Activated naive CD8-positive, alpha-beta T cell treated with anti-CD3 and anti-CD28 coated beads for 36 hours (primary cell): ENCODE results near the gene SVIL. TPM values are rescaled to one million over a fixed set of nuclear protein-coding genes. Genes with fewer than 3 reads are reported as not detected.
"Not testable (repeated sequence)": the region's sequence is repeated elsewhere in the genome, so short reads cannot be mapped to it uniquely, and the experiment has no call there.

ENCODE experiments used
- DNase-seq: peaks from one replicate; pipeline ENCODE4 v3.0.0; 2021
- H3K27ac Mint-ChIP-seq: one replicate; pipeline ENCODE4 v1.8.0; 2022; ENCODE audit warnings: mild to moderate bottlenecking, moderate library complexity, mixed read lengths
- H3K27me3 Mint-ChIP-seq: one replicate; pipeline ENCODE4 v1.8.0; 2022; ENCODE audit warnings: mild to moderate bottlenecking, mixed read lengths
- H3K36me3 Mint-ChIP-seq: one replicate; pipeline ENCODE4 v1.8.0; 2021; ENCODE audit warnings: mild to moderate bottlenecking, mixed read lengths
- H3K4me1 Mint-ChIP-seq: one replicate; pipeline ENCODE4 v1.8.0; 2021; ENCODE audit warnings: mixed read lengths
- H3K4me3 Mint-ChIP-seq: one replicate; pipeline ENCODE4 v1.8.0; 2022; ENCODE audit warnings: mild to moderate bottlenecking, moderate library complexity, mixed read lengths
- H3K9me3 Mint-ChIP-seq: one replicate; pipeline ENCODE4 v1.8.0; 2022; ENCODE audit warnings: mixed read lengths
- total RNA-seq, 2 experiments: library from RNA; stranded (reverse); gene quantifications; one replicate each; pipeline ENCODE4 v1.2.3, GENCODE V29; 2021

SVIL gene
- total RNA-seq, 2 experiments from 2014 or later = 8.5 to 9.6 TPM

DNA sequence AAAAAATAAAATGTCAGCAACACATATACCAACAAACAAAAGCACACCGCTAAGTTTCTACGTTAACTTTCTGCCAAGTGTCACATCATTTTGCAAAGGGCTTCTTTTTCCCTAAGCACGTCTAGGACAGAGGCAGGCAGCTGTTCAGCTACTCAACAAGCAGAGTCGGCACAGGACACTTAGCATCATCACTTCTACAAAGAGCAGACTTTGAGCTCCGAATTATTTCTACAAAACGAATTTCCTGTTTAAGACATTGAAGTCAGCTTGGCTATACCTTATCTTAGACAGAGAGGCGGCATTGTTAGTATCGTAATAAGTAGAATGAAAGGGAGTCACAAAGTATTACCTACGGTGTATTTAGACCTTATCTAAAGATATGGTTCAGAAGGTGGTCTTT lies 110.1 kb downstream of the SVIL start:
- Mint-ChIP-seq H3K4me3 (no peak overlapping the region), H3K4me1 (peaks cover 5% of the 10 kb centered on the region), H3K27ac (no peak overlapping the region), H3K27me3 (no peaks in the 10 kb centered on the region), H3K36me3 (peaks cover 10% of the 10 kb centered on the region), H3K9me3 (no peaks in the 10 kb centered on the region)
- DNase-seq = no peak

DNA sequence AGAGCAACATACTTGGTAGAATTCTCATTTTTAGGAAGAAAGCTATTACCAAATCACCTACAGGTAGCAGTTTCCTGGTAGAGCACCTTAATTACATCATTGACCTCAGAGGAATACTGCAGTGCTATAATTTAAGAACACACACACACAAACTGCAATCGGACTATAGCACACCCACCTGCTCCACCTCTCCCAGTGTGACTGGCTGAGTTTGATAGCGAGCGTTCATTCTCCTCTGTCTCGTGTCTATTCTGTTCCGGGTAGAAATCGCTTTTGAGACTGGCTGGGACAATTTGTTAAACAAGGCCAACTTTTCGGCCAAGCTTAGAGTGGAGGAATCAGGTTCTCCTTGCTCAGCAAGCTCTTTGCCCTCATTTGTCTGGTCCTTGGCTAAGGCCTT lies 110.5 kb downstream of the SVIL start:
- no peak for DNase-seq
- H3K36me3 Mint-ChIP-seq = peaks cover 10% of the 10 kb centered on the region
- H3K4me1 Mint-ChIP-seq = peaks cover 5% of the 10 kb centered on the region
- no peaks in the 10 kb centered on the region for H3K27me3 Mint-ChIP-seq
- H3K4me3 Mint-ChIP-seq = no peak overlapping the region
- no peaks in the 10 kb centered on the region for H3K9me3 Mint-ChIP-seq
- H3K27ac Mint-ChIP-seq = no peak overlapping the region

DNA sequence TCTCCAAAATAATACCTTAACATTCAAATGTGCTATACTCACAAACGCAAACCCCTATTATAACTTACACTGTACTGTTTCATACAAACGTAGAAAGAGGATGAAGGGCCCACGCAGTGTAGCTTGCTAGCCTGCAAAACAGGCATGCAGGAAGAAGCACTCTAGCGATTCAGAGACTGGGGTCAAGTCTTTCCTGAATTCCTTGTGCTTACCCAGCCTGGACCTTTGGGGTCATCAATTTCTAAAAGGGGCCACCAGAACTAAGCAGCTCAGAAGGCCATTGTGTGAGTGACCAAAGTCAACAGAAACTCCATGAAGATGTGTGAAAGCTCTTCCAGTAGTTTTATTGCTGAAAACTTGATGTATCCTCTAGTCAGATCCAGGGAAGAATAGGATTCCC lies 111.9 kb downstream of the SVIL start:
- no peak overlapping the region for H3K4me3 Mint-ChIP-seq
- H3K4me1 Mint-ChIP-seq = peaks cover 5% of the 10 kb centered on the region
- no peak overlapping the region for H3K27ac Mint-ChIP-seq
- no peak for DNase-seq
- no peaks in the 10 kb centered on the region for H3K9me3 Mint-ChIP-seq
- H3K27me3 Mint-ChIP-seq = no peaks in the 10 kb centered on the region
- peaks cover 10% of the 10 kb centered on the region for H3K36me3 Mint-ChIP-seq

DNA sequence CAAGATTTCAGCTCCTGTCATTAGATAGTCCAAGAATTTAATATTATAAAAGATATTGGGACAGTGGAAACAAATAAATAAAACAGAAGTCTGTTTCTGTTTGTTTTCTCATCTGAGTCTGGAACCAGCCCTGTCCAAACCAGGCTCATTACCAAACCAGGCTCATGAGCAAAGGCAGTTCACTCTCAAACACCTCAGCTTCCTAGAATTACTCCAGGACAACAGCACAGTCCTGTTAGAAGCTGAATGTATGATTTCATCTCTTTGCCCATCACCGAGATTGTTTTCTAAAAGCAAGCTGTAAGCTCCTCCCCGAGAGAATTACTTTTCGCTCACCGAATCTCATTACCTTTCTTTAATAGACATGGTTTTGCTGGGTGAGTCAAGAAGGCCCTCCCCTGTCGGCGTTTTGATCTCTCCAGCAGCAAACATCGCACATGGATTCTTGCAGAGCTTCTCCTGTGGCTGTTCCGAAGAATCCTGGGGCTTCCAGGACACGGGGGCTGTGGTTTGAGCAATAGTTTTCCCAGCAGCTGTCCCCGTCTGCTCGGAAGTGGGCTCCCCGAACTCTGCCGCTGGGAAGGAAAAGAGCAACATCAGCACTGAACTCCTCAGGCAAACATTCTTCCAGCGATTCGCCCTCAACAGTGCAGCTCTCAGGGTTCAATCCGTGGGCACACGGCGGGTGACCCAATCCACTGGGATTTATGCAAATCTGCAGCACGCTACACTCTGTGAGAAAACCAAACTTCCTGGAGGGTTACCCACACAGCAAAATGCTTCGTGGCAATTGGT lies 112.5 kb downstream of the SVIL start:
- H3K27ac Mint-ChIP-seq = no peak overlapping the region
- H3K4me3 Mint-ChIP-seq = no peak overlapping the region
- no peaks in the 10 kb centered on the region for H3K9me3 Mint-ChIP-seq
- H3K36me3 Mint-ChIP-seq = peaks cover 10% of the 10 kb centered on the region
- DNase-seq = no peak
- peaks cover 5% of the 10 kb centered on the region for H3K4me1 Mint-ChIP-seq
- H3K27me3 Mint-ChIP-seq = no peaks in the 10 kb centered on the region

DNA sequence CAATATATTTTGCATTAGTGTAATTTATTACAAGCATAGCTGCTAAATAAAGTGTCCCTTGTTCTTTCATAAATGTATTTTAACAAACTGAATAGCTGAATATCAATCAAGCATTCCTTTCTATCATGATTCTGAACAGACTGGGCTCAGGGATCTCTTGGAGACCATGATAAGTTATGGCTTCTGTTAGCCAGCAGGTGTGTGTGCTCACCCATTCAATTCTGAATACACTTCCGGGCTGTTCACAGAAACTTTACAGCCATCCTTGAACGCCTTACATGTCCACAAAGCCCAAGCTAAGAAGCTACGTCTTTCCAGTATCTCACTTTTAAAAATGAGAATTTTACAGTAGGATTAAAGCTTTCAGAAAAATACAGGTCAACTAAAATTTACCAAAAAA lies 115.1 kb downstream of the SVIL start:
- H3K27me3 Mint-ChIP-seq = no peaks in the 10 kb centered on the region
- H3K27ac Mint-ChIP-seq = no peak overlapping the region
- H3K36me3 Mint-ChIP-seq = peaks cover 10% of the 10 kb centered on the region
- peaks cover 5% of the 10 kb centered on the region for H3K4me1 Mint-ChIP-seq
- no peak for DNase-seq
- no peaks in the 10 kb centered on the region for H3K9me3 Mint-ChIP-seq
- no peak overlapping the region for H3K4me3 Mint-ChIP-seq

DNA sequence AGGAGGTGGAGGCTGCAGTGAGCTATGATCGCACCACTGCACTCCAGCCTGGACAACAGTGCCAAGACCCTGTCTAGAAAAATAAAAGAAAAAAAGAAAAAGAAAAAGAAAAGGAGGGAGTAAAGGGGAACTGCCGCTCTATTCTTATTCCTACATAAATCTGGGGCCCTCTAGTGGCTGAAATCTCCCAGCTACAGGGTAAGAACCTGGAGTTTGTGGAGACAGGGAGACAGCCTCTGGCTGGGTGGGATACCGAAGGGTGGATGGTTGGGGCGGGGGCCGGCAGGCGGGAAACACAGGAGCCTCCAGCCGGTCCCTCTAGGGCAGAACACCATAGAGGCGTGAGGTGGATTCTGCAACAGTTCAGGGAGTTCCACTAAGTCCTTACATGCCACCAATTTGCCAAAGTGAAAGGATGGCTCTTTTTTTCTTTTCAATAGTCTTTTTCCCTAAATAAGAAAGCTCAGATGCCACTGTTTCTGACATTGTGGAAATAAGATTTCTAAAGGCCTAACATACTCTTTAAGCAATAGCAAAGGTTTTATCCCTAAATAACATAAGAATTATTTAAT lies 117.3 kb downstream of the SVIL start:
- DNase-seq = no peak

DNA sequence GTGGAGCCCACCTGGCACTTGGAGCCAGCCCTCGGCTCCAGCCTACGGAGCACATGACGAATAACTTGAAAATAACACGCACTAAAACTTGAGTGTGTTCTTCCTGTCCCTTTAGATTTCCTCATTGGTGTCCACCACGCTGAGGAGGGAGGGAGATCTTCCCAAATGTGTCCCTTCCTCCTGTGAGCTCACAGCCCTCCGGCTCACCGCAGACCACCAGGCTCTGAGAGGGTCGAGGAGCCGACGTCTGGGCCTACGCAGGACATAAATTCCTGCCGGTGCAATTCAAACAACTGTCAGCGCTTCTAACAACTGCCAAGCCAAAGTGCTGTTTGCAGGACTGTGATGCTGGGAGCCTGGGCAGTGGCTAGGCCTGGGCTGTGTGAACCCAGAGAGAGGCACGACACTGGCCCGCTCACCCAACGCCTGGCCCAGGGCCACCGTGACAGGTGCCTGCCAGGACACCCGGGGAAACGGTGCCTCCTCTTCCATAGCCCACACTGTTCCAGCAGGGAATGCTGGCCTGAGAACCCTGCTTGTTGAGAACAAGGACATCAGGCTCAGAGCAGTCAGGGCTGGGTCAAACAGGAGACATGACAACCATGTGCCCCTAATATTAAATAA lies 118.3 kb downstream of the SVIL start:
- not testable (repeated sequence) for DNase-seq, H3K9me3 Mint-ChIP-seq, H3K36me3 Mint-ChIP-seq, H3K4me1 Mint-ChIP-seq, H3K27me3 Mint-ChIP-seq, H3K4me3 Mint-ChIP-seq, H3K27ac Mint-ChIP-seq

More for the DNA sequence above, 117.3 kb downstream of the SVIL start:
- Mint-ChIP-seq H3K4me1 (peaks cover 1% of the 10 kb centered on the region), H3K27me3 (no peaks in the 10 kb centered on the region), H3K36me3 (peaks cover 6% of the 10 kb centered on the region), H3K4me3 (no peak overlapping the region), H3K27ac (no peak overlapping the region), H3K9me3 (no peaks in the 10 kb centered on the region)

DNA sequence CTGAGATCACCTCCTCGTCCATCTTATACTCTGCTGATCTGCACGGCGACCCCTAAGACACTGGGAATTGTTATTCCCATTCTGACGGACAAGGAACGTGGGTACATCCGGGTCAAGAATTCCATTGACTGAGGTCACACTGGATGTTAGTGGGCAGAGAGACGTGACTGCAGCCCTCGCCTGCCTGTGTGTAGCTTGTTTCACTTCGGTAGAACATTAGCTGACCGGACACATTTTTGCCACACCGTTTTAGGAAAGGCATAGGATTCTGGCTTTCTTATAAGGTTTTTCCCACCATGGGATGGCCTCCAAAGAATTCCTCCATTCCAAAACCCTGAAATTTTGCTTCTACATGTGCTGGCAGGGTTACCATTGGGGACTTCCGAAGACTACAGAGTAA lies 118.9 kb downstream of the SVIL start:
- not testable (repeated sequence) for H3K4me3 Mint-ChIP-seq, H3K4me1 Mint-ChIP-seq, DNase-seq, H3K9me3 Mint-ChIP-seq, H3K27me3 Mint-ChIP-seq, H3K36me3 Mint-ChIP-seq, H3K27ac Mint-ChIP-seq

DNA sequence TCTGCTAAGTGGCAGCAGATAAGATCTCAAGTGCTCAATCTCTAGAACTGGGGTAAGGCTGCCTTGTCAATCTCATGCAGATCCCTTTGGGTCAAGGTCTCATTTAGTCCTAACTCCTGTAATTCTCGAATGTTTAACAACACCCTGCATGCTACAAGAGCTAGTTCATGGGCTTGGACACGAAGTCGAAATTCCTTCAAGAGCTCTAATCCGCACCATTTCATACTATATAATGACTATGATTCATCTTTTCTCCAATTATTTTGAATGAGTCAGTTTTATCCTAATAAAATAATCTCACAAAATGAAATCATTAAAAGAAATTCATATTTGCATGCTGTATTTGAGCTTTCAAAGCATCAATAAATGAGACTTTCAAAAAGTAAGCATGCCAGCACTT lies 119.7 kb downstream of the SVIL start:
- not testable (repeated sequence) for H3K4me1 Mint-ChIP-seq, DNase-seq, H3K9me3 Mint-ChIP-seq, H3K27ac Mint-ChIP-seq, H3K27me3 Mint-ChIP-seq, H3K4me3 Mint-ChIP-seq, H3K36me3 Mint-ChIP-seq

DNA sequence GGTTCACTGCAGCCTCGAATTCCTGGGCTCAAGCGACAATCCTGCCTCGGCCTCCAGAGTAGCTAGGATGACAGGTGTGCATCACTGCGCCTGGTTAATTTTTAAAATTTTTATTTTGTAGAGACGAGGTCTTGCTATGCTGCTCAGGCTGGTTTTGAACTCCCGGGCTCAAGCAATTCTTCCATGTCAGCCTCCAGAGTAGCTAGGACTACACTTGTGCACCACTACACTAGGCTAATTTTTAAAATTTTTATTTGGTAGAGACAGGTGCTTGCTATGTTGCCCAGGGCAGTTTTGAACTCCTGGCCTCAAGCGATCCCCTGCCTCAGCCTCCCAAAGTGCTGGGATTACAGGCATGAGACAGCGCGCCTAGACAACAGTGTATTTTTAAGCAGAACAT lies 120.5 kb downstream of the SVIL start:
- Mint-ChIP-seq H3K27ac (no peak overlapping the region), H3K36me3 (no peaks in the 10 kb centered on the region), H3K4me3 (no peak overlapping the region), H3K9me3 (no peaks in the 10 kb centered on the region), H3K4me1 (no peaks in the 10 kb centered on the region), H3K27me3 (no peaks in the 10 kb centered on the region)
- DNase-seq = no peak

DNA sequence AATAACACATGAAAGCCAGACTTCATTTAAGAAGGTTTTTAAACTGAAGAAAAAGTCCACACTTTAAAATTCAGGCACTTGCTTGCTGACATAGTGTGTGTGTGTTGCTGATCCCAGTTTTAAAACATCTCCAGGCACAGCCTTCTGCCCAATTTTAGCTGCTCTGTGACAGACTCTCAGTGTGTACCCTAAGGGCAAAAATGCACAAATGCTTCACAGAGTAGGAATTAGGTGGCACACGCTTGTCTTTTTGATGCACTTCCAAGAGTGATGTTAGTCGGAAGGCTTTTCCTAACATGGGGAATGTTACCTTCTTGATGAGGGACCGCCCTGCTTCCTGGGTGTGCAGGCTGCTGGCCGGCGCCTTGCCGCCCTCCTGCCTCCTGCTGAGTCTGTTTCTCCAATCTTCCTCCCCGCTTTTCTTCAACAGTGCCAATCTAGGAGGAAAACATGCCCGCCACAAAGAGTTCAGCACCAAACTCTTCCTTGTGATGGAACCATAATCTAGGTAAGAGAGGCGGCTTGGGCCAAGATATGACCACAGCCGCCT lies 122.3 kb downstream of the SVIL start:
- no peak for DNase-seq
- Mint-ChIP-seq H3K4me1 (no peaks in the 10 kb centered on the region), H3K36me3 (no peaks in the 10 kb centered on the region)

DNA sequence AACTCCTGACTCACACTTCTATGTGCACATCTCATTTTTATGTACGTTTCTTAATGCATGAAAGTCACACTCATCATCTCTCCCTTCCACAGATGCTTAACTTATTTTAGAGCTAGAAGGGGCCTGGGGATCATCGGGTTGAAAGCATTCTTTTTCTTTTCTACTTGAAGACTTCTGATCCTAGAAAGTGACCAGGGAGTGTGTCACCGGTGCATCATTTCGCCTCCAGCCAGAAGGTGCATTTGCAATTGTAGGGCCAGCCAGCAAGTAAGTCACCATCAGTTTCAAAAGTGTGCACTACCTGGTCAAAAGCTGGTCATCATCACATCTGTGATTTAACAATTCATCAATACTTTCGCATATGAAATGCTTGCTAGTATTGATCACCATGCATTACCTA lies 123.0 kb downstream of the SVIL start:
- H3K27ac Mint-ChIP-seq, H3K27me3 Mint-ChIP-seq, H3K4me3 Mint-ChIP-seq, H3K4me1 Mint-ChIP-seq, H3K9me3 Mint-ChIP-seq, H3K36me3 Mint-ChIP-seq, DNase-seq: not testable (repeated sequence)

More for the DNA sequence above, 122.3 kb downstream of the SVIL start:
- H3K9me3 Mint-ChIP-seq = no peaks in the 10 kb centered on the region
- H3K27me3 Mint-ChIP-seq = no peaks in the 10 kb centered on the region
- no peak overlapping the region for H3K27ac Mint-ChIP-seq
- H3K4me3 Mint-ChIP-seq = no peak overlapping the region

DNA sequence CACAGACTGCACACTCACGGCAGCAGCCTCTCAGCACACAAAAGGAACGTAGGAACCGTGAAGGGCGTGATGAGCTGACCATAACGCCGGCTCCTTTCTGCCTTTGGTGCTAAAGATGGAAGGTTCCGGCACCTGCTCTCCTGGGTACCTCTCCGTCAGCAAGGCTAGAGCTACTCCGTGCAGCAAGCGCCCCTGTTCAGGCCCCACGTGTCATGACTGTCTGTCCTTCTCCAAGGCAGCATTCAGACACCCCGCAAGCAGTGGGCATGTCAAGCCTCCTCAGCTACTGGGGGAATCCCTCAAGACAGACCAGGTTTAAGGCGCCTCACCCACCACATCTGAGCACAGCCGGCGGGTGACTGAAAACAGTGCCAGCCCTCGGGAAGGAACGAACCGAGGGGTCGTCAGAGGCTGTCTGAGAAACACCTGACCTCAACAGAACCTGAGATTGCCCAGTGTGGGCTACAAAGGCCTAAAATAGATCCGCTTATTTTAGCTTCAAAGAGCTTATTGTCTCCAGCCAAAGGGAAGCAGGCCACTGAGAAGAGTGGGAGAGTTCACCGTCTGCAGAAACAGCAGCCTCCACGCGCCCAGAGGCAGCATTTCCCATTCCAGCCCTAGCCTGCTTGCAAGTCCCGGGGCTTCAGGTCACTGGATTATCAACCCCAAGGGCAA lies 124.2 kb downstream of the SVIL start:
- H3K27me3 Mint-ChIP-seq, H3K27ac Mint-ChIP-seq, H3K9me3 Mint-ChIP-seq, H3K4me3 Mint-ChIP-seq, H3K4me1 Mint-ChIP-seq, DNase-seq, H3K36me3 Mint-ChIP-seq: not testable (repeated sequence)

DNA sequence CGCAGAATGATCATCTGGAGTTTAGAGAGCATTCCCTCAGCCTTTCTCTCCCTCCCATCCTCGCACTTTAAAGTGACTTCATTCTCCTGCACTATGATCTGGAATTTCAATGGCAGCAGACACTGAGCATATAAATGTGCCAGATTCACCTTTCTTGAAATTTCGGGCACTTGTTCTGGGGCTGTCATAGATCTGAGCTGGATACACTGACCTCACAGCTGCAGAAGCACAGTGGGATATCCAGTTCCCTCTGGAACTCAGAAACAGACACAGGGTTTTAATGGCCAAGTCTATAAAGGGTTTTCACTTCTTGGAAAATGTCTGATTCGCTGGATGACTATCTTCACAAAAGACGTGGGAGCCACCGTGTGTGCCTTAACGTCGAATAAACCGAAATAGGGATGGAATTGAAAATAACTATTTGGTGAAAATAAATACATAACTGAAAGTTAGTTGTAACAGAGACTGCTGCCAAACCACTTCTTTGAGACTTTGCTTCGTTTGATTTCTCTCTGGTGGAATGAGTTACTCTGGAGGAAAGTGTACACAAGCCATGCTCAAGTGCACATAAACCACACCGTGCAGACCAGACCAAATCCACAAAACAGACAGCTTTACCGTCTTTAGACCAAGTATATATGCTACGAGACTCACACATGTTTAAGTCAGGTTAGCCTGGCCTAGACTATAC lies 126.1 kb downstream of the SVIL start:
- Mint-ChIP-seq H3K4me3 (no peak overlapping the region), H3K27ac (no peak overlapping the region), H3K27me3 (no peaks in the 10 kb centered on the region), H3K4me1 (no peaks in the 10 kb centered on the region), H3K9me3 (no peaks in the 10 kb centered on the region), H3K36me3 (no peaks in the 10 kb centered on the region)
- DNase-seq = no peak

DNA sequence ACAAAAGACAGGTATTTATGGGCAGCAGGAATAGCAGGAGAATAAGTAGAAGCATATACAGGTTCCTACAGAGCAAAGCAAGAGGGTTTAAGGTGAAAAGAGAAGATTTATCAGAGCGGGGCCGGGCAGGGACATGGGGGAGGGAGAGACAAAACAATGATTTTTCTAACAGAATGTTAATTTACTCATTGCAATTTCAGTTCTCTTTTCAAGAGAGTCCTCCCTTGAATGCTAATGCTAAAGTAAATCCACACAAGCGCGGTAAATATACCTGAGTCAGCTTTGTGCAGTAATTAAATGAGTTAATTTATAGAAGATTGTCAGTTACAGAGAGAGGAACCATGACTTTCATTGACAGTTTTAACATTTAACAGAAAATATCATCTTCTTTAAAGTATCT lies 127.0 kb downstream of the SVIL start:
- not testable (repeated sequence) for H3K9me3 Mint-ChIP-seq, H3K27ac Mint-ChIP-seq, H3K27me3 Mint-ChIP-seq, H3K4me3 Mint-ChIP-seq, H3K36me3 Mint-ChIP-seq, DNase-seq, H3K4me1 Mint-ChIP-seq
